ENCODE measurements around the gene KRT73. TPM values are rescaled to one million over a fixed set of nuclear protein-coding genes. Genes with fewer than 3 reads are reported as not detected.

KRT73 gene
- total RNA-seq, 4 donors from 2014 or later: not detected

DNA sequence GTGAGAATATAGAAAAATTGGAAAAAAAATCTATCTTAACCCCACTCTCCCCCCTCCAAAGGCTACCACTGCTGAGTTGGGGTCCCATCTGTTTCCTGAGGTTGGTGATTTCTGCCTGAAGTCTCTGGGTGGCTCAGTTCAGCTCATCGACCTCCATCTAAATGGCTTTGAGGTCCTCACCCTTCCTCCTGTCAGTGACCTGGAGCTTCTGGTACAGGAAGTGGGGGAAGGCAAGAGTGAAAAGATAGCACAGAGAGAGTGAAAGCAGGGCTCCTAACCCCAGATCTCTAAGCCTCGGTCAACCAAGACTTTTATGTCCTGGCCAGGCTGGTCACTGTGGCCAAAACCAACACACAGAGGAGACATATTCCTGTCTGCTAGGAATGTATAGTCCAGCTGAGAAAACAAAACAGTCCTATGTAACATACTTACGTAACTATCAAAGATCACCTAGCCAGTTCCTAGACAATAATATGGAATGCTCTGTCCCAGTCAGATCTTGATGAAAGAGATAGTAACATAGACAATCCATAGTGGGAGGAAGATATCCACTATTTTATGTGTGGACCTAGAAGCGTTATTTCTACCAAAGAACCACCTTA lies 12.3 kb upstream of the KRT73 start:
- H3K27ac ChIP-seq: no peak overlapping the region
- no peak for ATAC-seq
- WGBS, 2 donors (ENCODE audit: low coverage in 1 of 2): 65 to 91% methylated on average over 2 to 3 of the region's 4 CpGs

DNA sequence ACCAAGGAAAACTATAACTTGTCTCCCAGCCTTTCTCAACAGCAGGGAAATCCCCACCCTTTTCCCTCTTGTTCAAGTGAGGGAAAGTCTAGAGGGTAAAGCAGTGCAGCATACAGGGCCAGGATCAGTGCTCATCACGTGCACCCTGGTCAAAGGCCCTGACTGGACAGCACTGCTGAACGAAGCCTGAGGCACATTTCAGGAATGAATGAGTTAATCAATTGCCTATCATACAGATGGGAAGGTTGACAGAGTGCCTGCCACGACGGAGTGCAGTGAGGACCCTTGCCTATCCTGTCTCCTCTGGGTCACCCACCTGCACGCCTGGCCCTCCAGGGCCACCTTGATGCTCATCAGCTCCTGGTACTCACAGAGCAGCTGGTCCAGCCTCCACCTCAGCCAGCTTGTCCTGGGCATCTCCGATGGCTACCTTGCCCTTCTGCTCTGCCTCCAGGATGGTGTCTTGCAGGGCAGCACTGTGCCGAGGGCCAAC lies 11.7 kb upstream of the KRT73 start:
- whole genome bisulfite sequencing, 2 donors (ENCODE audit: low coverage in 1 of 2): 82% methylated on average over 3 of the region's 7 CpGs; no CpG with 5 or more reads in 1 of the 2 donors
- H3K4me3 ChIP-seq: no peak overlapping the region
- ATAC-seq: no peak

More for the DNA sequence above, 12.3 kb upstream of the KRT73 start:
- H3K27me3 ChIP-seq: no peaks in the 10 kb centered on the region
- no peaks in the 10 kb centered on the region for H3K9me3 ChIP-seq
- TF ChIP-seq POLR2AphosphoS5 (IDR thresholded peaks at IDR 0.05): no peak
- TF ChIP-seq CTCF (IDR thresholded peaks at IDR 0.05): no peak
- TF ChIP-seq EP300 (IDR thresholded peaks at IDR 0.05): no peak
- no peak overlapping the region for H3K4me3 ChIP-seq
- H3K36me3 ChIP-seq: no peaks in the 10 kb centered on the region
- peaks cover 0 to 8% (median 0%) of the 10 kb centered on the region in 3 donors for H3K4me1 ChIP-seq

GRCh38 chr12:52629281-52630007 lies 11.1 kb upstream of the KRT73 start:
- Histone ChIP-seq H3K4me1 (peaks cover 0 to 4% (median 0%) of the 10 kb centered on the region in 3 donors), H3K4me3 (no peak overlapping the region), H3K36me3 (no peaks in the 10 kb centered on the region), H3K27me3 (no peaks in the 10 kb centered on the region), H3K27ac (no peak overlapping the region), H3K9me3 (no peaks in the 10 kb centered on the region)
- TF ChIP-seq POLR2AphosphoS5 (IDR thresholded peaks at IDR 0.05): no peak
- TF ChIP-seq CTCF (IDR thresholded peaks at IDR 0.05): no peak
- TF ChIP-seq POLR2A (IDR thresholded peaks at IDR 0.05): no peak
- TF ChIP-seq EP300 (IDR thresholded peaks at IDR 0.05): no peak
- no peak for ATAC-seq
- 58 to 72% methylated on average over 4 to 7 of the region's 12 CpGs for WGBS, 2 donors (ENCODE audit: low coverage in 1 of 2)

More for the DNA sequence above, 11.7 kb upstream of the KRT73 start:
- H3K27ac ChIP-seq: no peak overlapping the region
- TF ChIP-seq POLR2A (IDR thresholded peaks at IDR 0.05) (no peak), EP300 (IDR thresholded peaks at IDR 0.05) (no peak), POLR2AphosphoS5 (IDR thresholded peaks at IDR 0.05) (no peak), CTCF (IDR thresholded peaks at IDR 0.05) (no peak)
- no peaks in the 10 kb centered on the region for H3K36me3 ChIP-seq
- H3K4me1 ChIP-seq: peaks cover 0 to 7% (median 0%) of the 10 kb centered on the region in 3 donors
- H3K27me3 ChIP-seq: no peaks in the 10 kb centered on the region
- H3K9me3 ChIP-seq: no peaks in the 10 kb centered on the region

DNA sequence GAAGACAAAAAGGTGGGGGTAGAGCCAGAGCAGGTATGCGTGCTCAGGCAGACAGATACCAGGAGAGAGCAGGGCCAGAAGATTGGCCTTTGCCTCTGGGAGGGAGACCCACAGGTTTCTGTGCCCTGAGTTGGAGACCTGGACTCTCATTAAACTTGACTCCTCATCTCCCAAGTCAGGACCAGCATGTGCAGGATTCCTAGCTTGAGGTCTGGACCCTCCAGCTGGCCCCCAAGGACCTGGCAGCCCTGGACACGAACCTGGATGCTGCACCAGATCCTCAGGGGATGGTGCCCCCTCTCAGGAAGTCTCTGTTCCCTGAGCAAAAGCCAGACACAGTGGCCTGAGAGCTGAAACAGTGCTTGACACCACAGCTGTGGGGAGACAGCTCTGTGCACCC lies 10.5 kb upstream of the KRT73 start:
- Histone ChIP-seq H3K27me3 (no peaks in the 10 kb centered on the region), H3K27ac (no peak overlapping the region), H3K36me3 (no peaks in the 10 kb centered on the region), H3K4me3 (no peak overlapping the region), H3K9me3 (no peaks in the 10 kb centered on the region), H3K4me1 (no peaks in the 10 kb centered on the region)
- WGBS, 2 donors (ENCODE audit: low coverage in 1 of 2): 88 to 92% methylated on average over 1 of the region's 2 CpGs
- ATAC-seq: no peak
- TF ChIP-seq EP300 (IDR thresholded peaks at IDR 0.05): no peak
- TF ChIP-seq POLR2A (IDR thresholded peaks at IDR 0.05): no peak

DNA sequence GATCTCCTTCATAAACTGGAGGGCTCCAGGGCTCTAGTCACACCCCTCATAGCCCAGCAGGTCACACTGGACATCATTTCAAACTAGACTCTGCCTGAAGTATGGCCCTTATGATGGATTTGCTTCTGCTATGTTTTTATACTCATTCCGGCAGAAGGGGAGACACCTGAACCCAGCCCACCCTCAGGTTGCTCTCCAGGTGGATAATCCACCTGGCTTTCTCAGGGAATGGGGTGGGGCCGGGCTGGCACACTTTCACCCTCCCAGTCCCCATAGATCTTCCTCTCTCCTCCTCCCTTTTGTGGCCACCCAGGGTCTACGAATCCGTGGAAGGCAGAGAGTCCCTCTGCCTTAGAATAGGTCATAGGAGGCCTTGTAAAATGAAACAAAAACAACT lies 9.8 kb upstream of the KRT73 start:
- Histone ChIP-seq H3K27me3 (no peaks in the 10 kb centered on the region), H3K36me3 (no peaks in the 10 kb centered on the region), H3K4me1 (no peaks in the 10 kb centered on the region), H3K4me3 (no peak overlapping the region), H3K27ac (no peak overlapping the region), H3K9me3 (no peaks in the 10 kb centered on the region)
- 65 to 100% methylated on average over 1 to 4 of the region's 4 CpGs for WGBS, 2 donors (ENCODE audit: low coverage in 1 of 2)
- ATAC-seq: no peak
- no peak for TF ChIP-seq EP300 (IDR thresholded peaks at IDR 0.05)
- no peak for TF ChIP-seq CTCF (IDR thresholded peaks at IDR 0.05)
- no peak for TF ChIP-seq POLR2AphosphoS5 (IDR thresholded peaks at IDR 0.05)
- no peak for TF ChIP-seq POLR2A (IDR thresholded peaks at IDR 0.05)
